ENCODE results near the gene TMEM88.

TMEM88 gene

GRCh38 chr17:7833011-7833794 lies 21.7 kb upstream of the TMEM88 start:
- peak overlapping the region; percentile 64 for H3K4me3 ChIP-seq (ENCODE audit: low read length)
- no peak for DNase-seq (ENCODE audit: low read depth)
- no peak for TF ChIP-seq CTCF (conservative IDR thresholded peaks at IDR 0.05; ENCODE audit: low read depth, low read length)

GRCh38 chr17:7833795-7834541 lies 20.9 kb upstream of the TMEM88 start, which contains the start of gene KDM6B:
Gene KDM6B, plus strand, starts transcription at chr17:7834217. Its CDS starts 11,338 bp downstream, at chr17:7845555.
- DNase-seq (ENCODE audit: low read depth), result no peak
- peak within 1 kb of the TSS; percentile 64 for H3K4me3 ChIP-seq (ENCODE audit: low read length)
- no peak for TF ChIP-seq CTCF (conservative IDR thresholded peaks at IDR 0.05; ENCODE audit: low read depth, low read length)

- no peak for TF ChIP-seq CTCF (conservative IDR thresholded peaks at IDR 0.05; ENCODE audit: low read depth, low read length)
- DNase-seq (ENCODE audit: low read depth), result no peak
- H3K4me3 ChIP-seq (ENCODE audit: low read length), result peak overlapping the region; percentile 64
Observed at GRCh38 chr17:7834542-7834956, 20.3 kb upstream of the TMEM88 start.

- TF ChIP-seq CTCF (conservative IDR thresholded peaks at IDR 0.05; ENCODE audit: low read depth, low read length), result peak; percentile 82
- peak; percentile 96 for DNase-seq (ENCODE audit: low read depth)
Observed at GRCh38 chr17:7834957-7835813, 19.7 kb upstream of the TMEM88 start.

GRCh38 chr17:7835814-7836595 lies 18.9 kb upstream of the TMEM88 start:
- DNase-seq (ENCODE audit: low read depth), result no peak
- TF ChIP-seq CTCF (conservative IDR thresholded peaks at IDR 0.05; ENCODE audit: low read depth, low read length), result no peak
- peak overlapping the region; percentile 64 for H3K4me3 ChIP-seq (ENCODE audit: low read length)

More at GRCh38 chr17:7834957-7835813, 19.7 kb upstream of the TMEM88 start:
- H3K4me3 ChIP-seq (ENCODE audit: low read length), result peak overlapping the region; percentile 64
